ENCODE results near the gene SREBF2.

The SREBF2 gene

GRCh38 chr22:41913040-41913719, 80.3 kb downstream of the SREBF2 start:
- FAIRE-seq (no peak), DNase-seq (ENCODE audit: insufficient read length, low spot score) (no peak)
- no peak for TF ChIP-seq CTCF (IDR thresholded peaks at IDR 0.05; ENCODE audit: insufficient read depth, missing control alignments)

- no peak for DNase-seq (ENCODE audit: insufficient read length, low spot score)
Measured at GRCh38 chr22:41913842-41914534, 81.1 kb downstream of the SREBF2 start.

GRCh38 chr22:41914611-41915034, 81.7 kb downstream of the SREBF2 start:
- TF ChIP-seq CTCF (IDR thresholded peaks at IDR 0.05; ENCODE audit: insufficient read depth, missing control alignments), result no peak
- DNase-seq (ENCODE audit: insufficient read length, low spot score) (no peak), FAIRE-seq (no peak)

More at GRCh38 chr22:41913842-41914534, 81.1 kb downstream of the SREBF2 start:
- TF ChIP-seq CTCF (IDR thresholded peaks at IDR 0.05; ENCODE audit: insufficient read depth, missing control alignments), result no peak
- FAIRE-seq, result no peak

- TF ChIP-seq CTCF (IDR thresholded peaks at IDR 0.05; ENCODE audit: insufficient read depth, missing control alignments), result no peak
- no peak for FAIRE-seq
- DNase-seq (ENCODE audit: insufficient read length, low spot score), result no peak
Measured at GRCh38 chr22:41915035-41915785, 82.3 kb downstream of the SREBF2 start, which contains the start of gene SHISA8. SHISA8 (minus strand) TSS chr22:41915074; CDS start chr22:41914667, 407 bp downstream.

- FAIRE-seq (no peak), DNase-seq (ENCODE audit: insufficient read length, low spot score) (no peak)
- TF ChIP-seq CTCF (IDR thresholded peaks at IDR 0.05; ENCODE audit: insufficient read depth, missing control alignments), result no peak
Measured at GRCh38 chr22:41915786-41916493, 83.0 kb downstream of the SREBF2 start.

- DNase-seq (ENCODE audit: insufficient read length, low spot score) (no peak), FAIRE-seq (no peak)
- TF ChIP-seq CTCF (IDR thresholded peaks at IDR 0.05; ENCODE audit: insufficient read depth, missing control alignments), result no peak
Measured at GRCh38 chr22:41916745-41917358, 83.9 kb downstream of the SREBF2 start.

All from D721Med (cell line).